ACC112 (cell line): Measurements from ENCODE around the gene DOCK6.
A peak's percentile ranks its signal among the peaks of the same experiment; 100 is the strongest.

ENCODE experiments used
- H2AFZ ChIP-seq: fragments of 200-600 bp; sonication (generic); one replicate; pipeline ENCODE4 v1.6.0; 2017; ENCODE audit warnings: antibody characterized with exemption, low read length; ENCODE audit not compliant: unreplicated experiment
- H3K27ac ChIP-seq: fragments of 200-600 bp; sonication (generic); 2 replicates; pipeline ENCODE4 v1.5.1; 2014; ENCODE audit warnings: low read depth, mild to moderate bottlenecking, antibody characterized with exemption, low read length, moderate library complexity
- H3K27me3 ChIP-seq: fragments of 200-600 bp; sonication (generic); 2 replicates; pipeline ENCODE4 v1.6.1; 2014; ENCODE audit warnings: mild to moderate bottlenecking, antibody characterized with exemption, low read length, moderate library complexity, mixed read lengths; ENCODE audit not compliant: insufficient read depth
- H3K36me3 ChIP-seq: fragments of 200-600 bp; sonication (generic); 2 replicates; pipeline ENCODE4 v1.6.1; 2016; ENCODE audit warnings: mild to moderate bottlenecking, antibody characterized with exemption, low read length, moderate library complexity, mixed read lengths; ENCODE audit not compliant: insufficient read depth
- H3K4me1 ChIP-seq: fragments of 200-600 bp; sonication (generic); one replicate; pipeline ENCODE4 v1.6.1; 2016; ENCODE audit warnings: low read length, mixed read lengths; ENCODE audit not compliant: insufficient read depth, unreplicated experiment, control insufficient read depth
- H3K4me3 ChIP-seq: fragments of 200-600 bp; sonication (generic); 2 replicates; pipeline ENCODE4 v1.5.1; 2014; ENCODE audit warnings: mild to moderate bottlenecking, low read depth, low read length
- H3K79me2 ChIP-seq: fragments of 200-600 bp; sonication (generic); one replicate; pipeline ENCODE4 v1.6.0; 2016; ENCODE audit warnings: low read length; ENCODE audit not compliant: control insufficient read depth, unreplicated experiment, insufficient read depth

DOCK6 gene

DNA sequence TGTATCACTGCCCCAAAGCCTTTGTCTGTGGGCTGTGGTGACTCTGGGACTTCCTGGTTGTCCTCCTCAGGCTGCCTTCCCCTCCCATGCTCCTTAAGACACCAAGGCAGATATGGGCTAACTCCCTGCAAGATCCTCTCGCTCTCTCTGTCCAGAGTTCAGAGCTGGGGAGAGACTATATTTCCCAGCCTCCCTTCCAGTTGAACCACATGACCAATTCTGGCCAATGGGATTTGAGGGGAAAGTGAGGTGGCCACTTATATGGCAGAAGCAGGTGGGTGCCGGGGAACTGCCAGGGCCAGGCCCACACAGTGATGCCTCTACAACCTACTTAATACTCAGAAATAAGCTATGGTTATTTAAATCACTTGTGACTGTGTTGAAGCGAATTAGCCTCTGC lies 39.1 kb downstream of the DOCK6 start:
- H3K4me1 ChIP-seq, result no peaks in the 10 kb centered on the region
- no peaks in the 10 kb centered on the region for H3K79me2 ChIP-seq
- H3K27ac ChIP-seq, result no peak overlapping the region
- peaks cover 14% of the 10 kb centered on the region for H3K36me3 ChIP-seq
- H3K4me3 ChIP-seq, result no peak overlapping the region
- no peak overlapping the region for H2AFZ ChIP-seq
- no peaks in the 10 kb centered on the region for H3K27me3 ChIP-seq

DNA sequence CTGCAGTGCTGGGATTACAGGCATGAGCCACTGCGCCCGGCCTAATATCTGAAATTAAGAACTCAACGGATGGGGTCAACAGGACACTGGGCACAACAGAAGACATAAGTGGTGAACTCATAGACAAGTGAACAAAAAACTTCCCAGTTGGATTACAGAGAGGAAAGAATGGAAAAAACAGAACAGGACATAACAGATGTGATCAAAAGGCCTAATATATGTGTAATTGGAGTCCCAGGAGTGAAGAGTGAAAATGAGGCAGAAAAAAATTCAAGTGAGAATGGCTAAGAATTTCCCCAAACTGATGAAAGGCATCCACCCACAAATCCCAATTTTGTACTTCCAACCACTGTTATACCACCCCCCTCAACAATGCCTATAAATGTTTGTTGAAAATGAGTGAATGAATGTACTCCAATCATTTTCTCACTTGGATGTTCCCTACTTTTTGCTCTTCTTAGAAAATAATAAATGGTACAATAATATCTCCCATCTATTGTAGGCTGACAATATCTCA lies 41.2 kb downstream of the DOCK6 start:
- no peak overlapping the region for H2AFZ ChIP-seq
- no peak overlapping the region for H3K27ac ChIP-seq
- H3K36me3 ChIP-seq, result peaks cover 14% of the 10 kb centered on the region
- no peaks in the 10 kb centered on the region for H3K27me3 ChIP-seq
- no peak overlapping the region for H3K4me3 ChIP-seq
- no peaks in the 10 kb centered on the region for H3K79me2 ChIP-seq
- H3K4me1 ChIP-seq, result no peaks in the 10 kb centered on the region

DNA sequence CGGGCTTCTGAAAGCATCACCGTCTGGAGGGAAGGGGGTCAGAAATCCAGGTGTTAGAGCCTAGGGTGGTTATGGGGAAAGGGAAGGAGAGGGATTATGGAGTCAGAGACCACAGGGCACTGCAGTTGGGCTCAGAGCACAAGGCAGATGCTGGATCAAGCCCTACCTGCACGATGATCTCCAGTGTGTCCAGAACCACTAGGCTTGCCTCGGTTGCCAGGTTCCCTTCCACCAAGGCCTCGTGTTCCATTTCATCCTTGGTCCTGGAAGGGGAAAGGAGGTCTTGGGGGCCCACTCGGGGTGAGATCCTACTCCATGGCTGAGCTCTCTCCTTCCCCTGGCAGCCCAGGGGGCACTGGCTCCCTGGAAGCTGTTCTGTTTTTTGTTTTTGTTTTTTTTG lies 47.9 kb downstream of the DOCK6 start:
- Histone ChIP-seq H3K4me1 (no peaks in the 10 kb centered on the region), H3K27ac (no peak overlapping the region), H3K27me3 (no peaks in the 10 kb centered on the region), H3K4me3 (no peak overlapping the region), H2AFZ (no peak overlapping the region), H3K36me3 (no peaks in the 10 kb centered on the region), H3K79me2 (no peaks in the 10 kb centered on the region)

DNA sequence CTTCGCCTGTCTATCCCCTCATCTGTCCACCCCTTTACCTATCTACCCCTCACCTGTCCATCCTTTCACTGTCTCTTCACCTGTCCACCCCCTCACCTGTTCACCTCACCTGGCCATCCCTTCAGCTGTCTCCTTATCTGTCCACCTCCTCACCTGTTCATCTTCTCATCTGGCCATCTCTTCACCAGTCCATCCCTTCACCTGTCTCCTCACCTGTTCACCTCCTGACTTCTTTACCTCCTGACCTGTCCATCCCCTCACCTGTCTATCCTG lies 51.7 kb downstream of the DOCK6 start:
- H3K79me2 ChIP-seq, result no peaks in the 10 kb centered on the region
- H3K36me3 ChIP-seq, result no peaks in the 10 kb centered on the region
- H3K27me3 ChIP-seq, result no peaks in the 10 kb centered on the region

DNA sequence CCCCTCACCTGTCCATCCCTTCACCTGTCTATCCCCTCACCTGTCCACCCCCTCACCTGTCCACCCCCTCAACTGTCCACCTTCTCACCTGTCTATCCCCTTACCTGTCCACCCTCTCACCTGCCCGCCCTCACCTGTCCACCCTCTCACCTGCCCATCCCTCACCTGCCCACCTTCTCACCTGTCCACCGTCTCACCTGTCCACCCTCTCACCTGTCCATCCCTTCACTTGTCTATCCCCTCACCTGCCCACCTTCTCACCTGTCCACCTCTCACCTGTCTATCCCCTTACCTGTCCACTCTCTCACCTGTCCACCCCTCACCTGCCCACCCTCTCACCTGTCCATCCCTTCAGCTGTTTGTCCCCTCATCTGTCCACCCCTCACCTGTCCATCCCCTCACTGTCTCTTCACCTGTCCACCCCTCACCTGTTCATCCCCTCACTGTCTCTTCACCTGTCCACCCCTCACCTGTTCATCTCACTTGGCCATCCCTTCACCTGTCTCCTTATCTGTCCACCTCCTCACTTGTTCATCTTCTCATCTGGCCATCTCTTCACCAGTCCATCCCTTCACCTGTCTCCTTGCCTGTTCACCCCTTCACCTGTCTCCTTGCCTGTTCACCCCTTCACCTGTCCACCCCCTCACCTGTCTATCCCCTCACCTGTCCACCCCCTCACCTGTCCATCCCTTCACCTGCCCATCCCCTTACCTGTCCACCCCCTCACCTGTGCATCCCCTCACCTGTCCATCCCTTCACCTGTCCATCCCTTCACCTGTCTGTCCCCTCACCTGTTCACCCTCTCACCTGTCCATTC lies 52.3 kb downstream of the DOCK6 start:
- H3K36me3 ChIP-seq, result no peaks in the 10 kb centered on the region
- no peaks in the 10 kb centered on the region for H3K4me1 ChIP-seq
- H3K27me3 ChIP-seq, result no peaks in the 10 kb centered on the region
- no peak overlapping the region for H3K27ac ChIP-seq
- no peak overlapping the region for H3K4me3 ChIP-seq
- H3K79me2 ChIP-seq, result no peaks in the 10 kb centered on the region
- H2AFZ ChIP-seq, result no peak overlapping the region

More for the DNA sequence above, 51.7 kb downstream of the DOCK6 start:
- no peaks in the 10 kb centered on the region for H3K4me1 ChIP-seq
- H2AFZ ChIP-seq, result no peak overlapping the region
- no peak overlapping the region for H3K27ac ChIP-seq
- no peak overlapping the region for H3K4me3 ChIP-seq

DNA sequence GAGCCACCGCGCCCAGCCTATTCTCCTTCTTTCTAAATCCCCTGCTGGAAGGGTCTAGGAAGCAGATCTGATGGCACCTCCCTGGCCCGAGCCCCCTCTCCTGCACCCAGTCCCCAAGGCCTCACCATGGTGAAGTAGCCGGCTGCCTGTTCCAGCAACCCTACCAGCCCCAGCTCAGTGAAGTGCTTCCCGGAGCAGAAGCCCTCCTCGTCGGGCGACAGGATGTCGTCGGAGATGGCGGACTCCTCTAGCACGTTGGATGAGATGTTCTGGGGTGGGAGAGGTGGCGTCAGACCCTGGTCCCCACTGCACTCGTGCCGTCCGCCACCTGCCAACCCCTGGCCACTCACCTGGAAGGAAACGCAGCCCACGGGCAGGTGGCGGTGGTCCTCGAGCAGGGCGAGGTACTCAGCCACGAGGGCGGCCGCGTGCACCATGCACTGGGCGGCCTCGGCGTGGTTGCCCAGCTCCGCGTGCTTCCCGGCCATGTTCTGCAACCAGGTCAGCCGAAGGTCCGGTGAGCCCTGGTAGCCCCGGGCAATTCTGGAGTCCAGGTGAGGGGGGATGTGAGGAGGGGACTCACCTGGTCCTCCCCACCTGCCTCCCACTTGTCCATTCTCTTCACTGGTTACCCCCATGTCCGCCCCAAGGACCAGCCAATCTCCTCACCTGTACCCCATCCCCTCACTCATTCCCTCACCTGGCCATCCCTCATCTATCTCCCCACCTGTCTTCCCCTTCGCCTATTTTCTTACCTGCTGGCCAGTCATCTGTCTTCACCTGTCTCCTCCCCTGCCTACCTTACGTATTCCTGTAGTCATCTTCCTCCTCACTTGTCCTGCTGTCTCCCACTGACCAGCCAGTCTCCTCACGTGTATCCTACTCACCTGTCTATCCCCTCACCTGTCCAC lies 53.5 kb downstream of the DOCK6 start:
- H2AFZ ChIP-seq, result no peak overlapping the region
- peaks cover 5% of the 10 kb centered on the region for H3K4me1 ChIP-seq
- no peak overlapping the region for H3K27ac ChIP-seq
- H3K27me3 ChIP-seq, result no peaks in the 10 kb centered on the region
- H3K79me2 ChIP-seq, result no peaks in the 10 kb centered on the region
- no peak overlapping the region for H3K4me3 ChIP-seq
- no peaks in the 10 kb centered on the region for H3K36me3 ChIP-seq

DNA sequence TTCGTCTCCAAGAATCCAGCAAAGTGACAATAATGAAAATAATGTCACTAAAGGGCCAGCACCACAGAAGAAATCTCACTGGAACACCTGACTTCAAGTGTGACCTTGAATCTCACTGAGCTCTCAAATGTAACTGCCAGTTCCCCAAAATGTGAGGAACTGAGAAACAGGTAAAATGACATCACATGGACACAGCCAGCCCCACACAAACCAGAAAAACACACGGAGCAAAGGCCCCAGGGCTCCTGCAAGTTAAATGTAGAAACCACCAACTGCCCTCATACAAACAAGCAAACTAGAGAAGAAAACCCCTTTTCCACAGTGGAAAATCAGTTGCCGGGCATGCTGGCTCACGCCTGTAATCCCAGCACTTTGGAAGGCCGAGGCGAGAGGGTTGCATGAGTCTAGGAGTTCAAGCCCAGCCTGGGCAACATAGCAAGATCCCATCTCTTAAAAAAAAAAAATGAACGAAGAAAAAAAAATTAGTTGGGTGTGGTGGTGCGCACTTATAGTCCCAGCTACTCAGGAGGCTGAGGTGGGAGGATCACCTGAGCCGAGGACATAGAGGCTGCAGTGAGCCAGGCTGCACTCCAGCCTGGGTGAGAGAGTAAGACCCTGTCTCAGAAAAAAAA lies 56.3 kb downstream of the DOCK6 start:
- no peaks in the 10 kb centered on the region for H3K27me3 ChIP-seq
- no peak overlapping the region for H3K4me3 ChIP-seq
- H3K4me1 ChIP-seq, result peaks cover 19% of the 10 kb centered on the region
- no peaks in the 10 kb centered on the region for H3K79me2 ChIP-seq
- H3K36me3 ChIP-seq, result no peaks in the 10 kb centered on the region
- H2AFZ ChIP-seq, result no peak overlapping the region
- H3K27ac ChIP-seq, result no peak overlapping the region

DNA sequence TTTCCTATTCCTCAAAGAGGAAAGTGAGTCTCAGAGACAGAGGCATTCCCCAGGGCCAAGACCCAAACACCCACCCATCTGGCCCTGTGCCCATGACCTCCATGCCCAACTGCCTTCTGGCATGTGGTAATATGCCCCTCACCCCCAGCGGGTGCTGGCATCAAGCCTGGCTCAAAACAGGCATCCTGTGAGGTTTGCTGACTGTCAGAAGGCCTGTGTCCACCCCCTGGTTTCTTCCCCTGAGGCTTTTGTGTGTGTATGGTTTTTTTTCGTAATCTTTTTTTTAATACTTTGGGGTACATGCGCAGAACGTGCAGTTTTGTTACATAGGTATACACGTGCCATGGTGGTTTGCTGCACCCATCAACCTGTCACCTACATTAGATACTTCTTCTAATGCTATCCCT lies 57.4 kb downstream of the DOCK6 start:
- Histone ChIP-seq H3K27ac (no peak overlapping the region), H3K27me3 (no peaks in the 10 kb centered on the region), H3K4me3 (no peak overlapping the region), H2AFZ (no peak overlapping the region), H3K79me2 (no peaks in the 10 kb centered on the region), H3K4me1 (peaks cover 19% of the 10 kb centered on the region), H3K36me3 (no peaks in the 10 kb centered on the region)

DNA sequence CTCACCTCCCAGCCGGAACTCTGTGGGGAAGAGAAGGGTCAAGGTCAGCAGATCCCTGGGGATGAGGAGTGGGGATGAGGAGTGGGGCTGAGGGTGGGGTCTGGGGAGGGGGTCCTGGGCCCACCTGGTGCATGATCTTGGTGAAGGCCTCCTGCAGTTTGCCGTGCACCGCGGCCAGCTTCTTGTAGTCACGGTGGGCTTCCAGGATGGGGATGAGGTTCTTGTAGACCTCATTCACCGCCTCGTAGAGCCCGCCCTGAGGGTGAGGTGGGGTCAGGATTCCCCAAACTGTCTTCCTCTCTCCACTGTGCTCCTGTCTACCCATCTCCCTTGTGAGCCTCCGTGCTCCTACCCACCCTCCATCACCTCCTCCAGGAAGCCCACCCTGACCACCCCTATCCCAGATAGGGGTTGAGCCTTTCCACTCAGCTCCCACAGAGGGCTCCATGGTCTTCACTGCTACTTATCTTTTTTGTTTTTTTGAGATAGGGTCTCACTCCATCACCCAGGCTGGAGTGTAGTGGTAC lies 58.2 kb downstream of the DOCK6 start:
- Histone ChIP-seq H3K79me2 (no peaks in the 10 kb centered on the region), H3K4me1 (peaks cover 19% of the 10 kb centered on the region), H2AFZ (no peak overlapping the region), H3K27me3 (no peaks in the 10 kb centered on the region), H3K36me3 (no peaks in the 10 kb centered on the region), H3K4me3 (no peak overlapping the region), H3K27ac (no peak overlapping the region)

DNA sequence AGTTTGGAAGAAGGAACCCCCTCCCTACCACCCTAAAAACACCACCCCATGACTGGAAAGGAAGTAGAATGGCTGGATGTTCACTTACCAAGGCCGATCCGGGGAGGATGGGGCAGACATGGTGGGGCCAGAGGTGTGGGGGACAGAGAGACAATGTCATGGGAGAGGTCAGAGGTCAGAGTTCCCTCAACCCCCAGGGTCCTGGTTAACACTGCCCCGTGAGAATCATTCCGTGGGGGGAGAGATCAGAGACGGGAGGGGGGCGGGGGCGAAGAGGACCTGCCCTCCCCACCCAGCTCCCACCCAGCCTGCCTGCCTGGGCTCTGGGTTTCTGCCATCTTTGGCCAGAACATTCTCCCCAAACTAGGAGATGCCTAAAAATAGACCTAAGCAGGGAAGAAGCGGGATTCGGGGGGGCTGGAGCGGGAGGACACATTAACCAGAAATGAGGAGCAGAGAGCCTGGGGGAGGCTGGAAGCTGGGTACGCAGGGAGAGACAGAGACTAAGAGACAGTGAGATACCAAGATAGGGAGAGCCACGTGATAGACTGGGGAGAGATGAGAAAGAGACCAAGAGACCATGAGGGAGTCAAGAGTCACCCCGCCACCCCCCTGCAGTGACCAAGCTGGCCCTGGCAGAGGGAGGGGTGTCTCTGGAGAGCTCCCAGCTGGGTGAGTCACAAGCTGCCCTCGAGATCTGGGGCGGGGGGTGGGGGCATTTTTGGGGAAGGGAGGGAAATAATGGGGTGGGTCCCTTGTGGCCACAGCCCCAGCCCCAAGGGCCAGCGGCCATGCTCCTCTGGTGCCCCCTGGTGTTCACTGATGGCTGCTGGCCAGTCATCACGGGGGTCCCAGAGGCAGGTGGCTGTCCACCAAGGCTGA lies 58.9 kb downstream of the DOCK6 start:
- Histone ChIP-seq H3K27me3 (no peaks in the 10 kb centered on the region), H3K36me3 (no peaks in the 10 kb centered on the region), H3K4me1 (peaks cover 19% of the 10 kb centered on the region), H2AFZ (peak overlapping the region; percentile 60), H3K4me3 (no peak overlapping the region; the same call in 1 of the 2 replicates), H3K27ac (peak overlapping the region; percentile 64), H3K79me2 (no peaks in the 10 kb centered on the region)
